ENCODE measurements around the gene RPL6. TPM values are rescaled to one million over a fixed set of nuclear protein-coding genes. Genes with fewer than 3 reads are reported as not detected.

RPL6 gene
- total and polyA plus RNA-seq, 7 donors, result 1,578 to 2,662 (median 1,962) TPM

DNA sequence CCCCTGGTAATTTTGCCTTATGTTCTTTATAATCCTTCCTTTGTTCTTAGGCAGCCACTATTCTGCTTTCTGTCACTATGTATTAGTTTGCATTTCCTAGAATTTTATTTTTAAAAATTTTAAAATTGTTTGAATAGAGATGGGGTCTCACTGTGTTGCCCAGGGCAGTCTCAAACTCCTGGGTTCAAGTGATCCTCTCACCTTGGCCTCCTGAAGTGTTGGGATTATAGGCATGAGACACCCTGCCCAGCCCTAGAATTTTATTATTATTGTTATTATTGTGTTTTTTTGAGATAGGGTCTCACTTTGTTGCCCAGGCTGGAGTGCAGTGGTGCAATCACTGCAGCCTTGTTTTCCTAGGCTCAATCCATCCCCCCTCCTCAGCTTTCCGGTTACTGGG is 12.0 kb upstream of the RPL6 start:
- Histone ChIP-seq H3K27ac (no peak overlapping the region), H3K36me3 (no peaks in the 10 kb centered on the region)
- 86 to 100% methylated on average over 1 of the region's 1 CpG for WGBS, 2 donors

GRCh38 chr12:112420740-112421139 is 11.3 kb upstream of the RPL6 start:
- TF ChIP-seq POLR2AphosphoS5 (IDR thresholded peaks at IDR 0.05), result no peak
- TF ChIP-seq, protein P1, sequence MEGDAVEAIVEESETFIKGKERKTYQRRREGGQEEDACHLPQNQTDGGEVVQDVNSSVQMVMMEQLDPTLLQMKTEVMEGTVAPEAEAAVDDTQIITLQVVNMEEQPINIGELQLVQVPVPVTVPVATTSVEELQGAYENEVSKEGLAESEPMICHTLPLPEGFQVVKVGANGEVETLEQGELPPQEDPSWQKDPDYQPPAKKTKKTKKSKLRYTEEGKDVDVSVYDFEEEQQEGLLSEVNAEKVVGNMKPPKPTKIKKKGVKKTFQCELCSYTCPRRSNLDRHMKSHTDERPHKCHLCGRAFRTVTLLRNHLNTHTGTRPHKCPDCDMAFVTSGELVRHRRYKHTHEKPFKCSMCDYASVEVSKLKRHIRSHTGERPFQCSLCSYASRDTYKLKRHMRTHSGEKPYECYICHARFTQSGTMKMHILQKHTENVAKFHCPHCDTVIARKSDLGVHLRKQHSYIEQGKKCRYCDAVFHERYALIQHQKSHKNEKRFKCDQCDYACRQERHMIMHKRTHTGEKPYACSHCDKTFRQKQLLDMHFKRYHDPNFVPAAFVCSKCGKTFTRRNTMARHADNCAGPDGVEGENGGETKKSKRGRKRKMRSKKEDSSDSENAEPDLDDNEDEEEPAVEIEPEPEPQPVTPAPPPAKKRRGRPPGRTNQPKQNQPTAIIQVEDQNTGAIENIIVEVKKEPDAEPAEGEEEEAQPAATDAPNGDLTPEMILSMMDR (IDR thresholded peaks at IDR 0.05), result no peak
- no peak for TF ChIP-seq POLR2A (IDR thresholded peaks at IDR 0.05)
- TF ChIP-seq EP300 (IDR thresholded peaks at IDR 0.05), result no peak
- Histone ChIP-seq H3K9me3 (no peaks in the 10 kb centered on the region), H3K4me1 (peaks cover 0 to 50% (median 34%) of the 10 kb centered on the region in 4 donors), H3K36me3 (no peaks in the 10 kb centered on the region), H3K4me3 (no peak overlapping the region), H3K27me3 (no peaks in the 10 kb centered on the region), H3K27ac (peak overlapping the region in 1 of 4 donors; percentile 98)
- 51 to 76% methylated on average over 3 of the region's 3 CpGs for WGBS, 2 donors
- DNase-seq, result no peak
- intact Hi-C loops (cut with DNase I), result no loop called here

More for the DNA sequence above, 12.0 kb upstream of the RPL6 start:
- DNase-seq, result no peak
- TF ChIP-seq POLR2A (IDR thresholded peaks at IDR 0.05) (no peak), EP300 (IDR thresholded peaks at IDR 0.05) (no peak), POLR2AphosphoS5 (IDR thresholded peaks at IDR 0.05) (no peak)
- TF ChIP-seq, protein P1 (IDR thresholded peaks at IDR 0.05), result no peak
- intact Hi-C loops (cut with DNase I), result no loop called here
- H3K4me3 ChIP-seq, result no peak overlapping the region
- peaks cover 0 to 50% (median 34%) of the 10 kb centered on the region in 4 donors for H3K4me1 ChIP-seq
- no peaks in the 10 kb centered on the region for H3K27me3 ChIP-seq
- no peaks in the 10 kb centered on the region for H3K9me3 ChIP-seq

- Histone ChIP-seq H3K27me3 (no peaks in the 10 kb centered on the region), H3K4me1 (peaks cover 0 to 50% (median 33%) of the 10 kb centered on the region in 4 donors), H3K9me3 (no peaks in the 10 kb centered on the region), H3K27ac (peak overlapping the region; percentile 94 to 98 (median 96)), H3K4me3 (peak overlapping the region; percentile 78 to 98 (median 84)), H3K36me3 (no peaks in the 10 kb centered on the region)
- 1 to 4% methylated on average over 31 of the region's 31 CpGs for WGBS, 2 donors
- peak; percentile 89 for DNase-seq
- TF ChIP-seq POLR2AphosphoS5 (IDR thresholded peaks at IDR 0.05) (peak; percentile 3 to 62 (median 42)), EP300 (IDR thresholded peaks at IDR 0.05) (no peak), POLR2A (IDR thresholded peaks at IDR 0.05) (no peak)
- TF ChIP-seq, protein P1 (IDR thresholded peaks at IDR 0.05), result no peak
- intact Hi-C loops (cut with DNase I), result no loop called here
Measured at GRCh38 chr12:112419297-112420133, 10.1 kb upstream of the RPL6 start.

DNA sequence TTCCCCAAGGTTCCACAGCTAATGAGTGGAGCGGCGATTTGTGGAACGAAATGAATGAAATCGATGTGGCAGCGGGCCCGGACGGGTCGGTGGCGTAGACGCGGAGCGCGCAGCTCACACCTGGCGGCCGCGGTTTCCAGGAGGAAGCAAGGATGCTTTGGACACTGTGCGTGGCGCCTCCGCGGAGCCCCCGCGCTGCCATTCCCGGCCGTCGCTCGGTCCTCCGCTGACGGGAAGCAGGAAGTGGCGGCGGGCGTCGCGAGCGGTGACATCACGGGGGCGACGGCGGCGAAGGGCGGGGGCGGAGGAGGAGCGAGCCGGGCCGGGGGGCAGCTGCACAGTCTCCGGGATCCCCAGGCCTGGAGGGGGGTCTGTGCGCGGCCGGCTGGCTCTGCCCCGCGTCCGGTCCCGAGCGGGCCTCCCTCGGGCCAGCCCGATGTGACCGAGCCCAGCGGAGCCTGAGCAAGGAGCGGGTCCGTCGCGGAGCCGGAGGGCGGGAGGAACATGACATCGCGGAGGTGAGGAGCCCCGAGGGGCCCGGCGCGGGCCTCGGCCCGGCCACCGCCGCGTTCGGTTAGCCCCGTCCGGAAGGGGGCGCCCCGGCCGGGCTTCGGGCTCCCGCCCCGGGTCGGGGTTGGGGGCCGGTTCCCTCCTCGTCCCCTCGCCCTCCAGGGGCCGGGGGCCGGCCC is 9.3 kb upstream of the RPL6 start, which contains the start of gene PTPN11:
PTPN11 (plus strand) TSS at position 340 of the 689 bp plus-strand sequence; CDS start at position 505, 165 bp downstream.
- WGBS, 2 donors, result 0 to 1% methylated on average over 89 of the region's 89 CpGs
- Histone ChIP-seq H3K27ac (peak within 1 kb of the TSS; percentile 94 to 98 (median 96)), H3K9me3 (no peaks in the 10 kb centered on the region), H3K4me3 (peak within 1 kb of the TSS; percentile 78 to 98 (median 84)), H3K27me3 (no peaks in the 10 kb centered on the region), H3K36me3 (no peaks in the 10 kb centered on the region), H3K4me1 (peaks cover 0 to 44% (median 30%) of the 10 kb centered on the region in 4 donors)
- intact Hi-C loops (cut with DNase I), result no loop called here
- peak; percentile 93 for DNase-seq
- TF ChIP-seq POLR2A (IDR thresholded peaks at IDR 0.05) (peak; percentile 69 to 75), EP300 (IDR thresholded peaks at IDR 0.05) (peak in 1 of 4 donors; percentile 20), POLR2AphosphoS5 (IDR thresholded peaks at IDR 0.05) (peak; percentile 86 to 97 (median 96))
- TF ChIP-seq, protein P1 (IDR thresholded peaks at IDR 0.05), result peak in 1 of 4 experiments; percentile 32

Measured in sigmoid colon (tissue), 7 donors.